Measurements from ENCODE around the gene IL4.

- TF ChIP-seq CTCF (IDR thresholded peaks at IDR 0.05; ENCODE audit: insufficient read depth, low read length, poor library complexity, severe bottlenecking), result no peak
- no peak for TF ChIP-seq EZH2phosphoT487 (conservative IDR thresholded peaks at IDR 0.05; ENCODE audit: low read length)
Observed at GRCh38 chr5:132669966-132670882, 3.6 kb upstream of the IL4 start.

Measured in SU-DHL-6 (cell line).